ENCODE measurements around the gene TTLL7. TPM values are rescaled to one million over a fixed set of nuclear protein-coding genes. Genes with fewer than 3 reads are reported as not detected.
"Not testable (repeated sequence)": the region's sequence is repeated elsewhere in the genome, so short reads cannot be mapped to it uniquely, and the experiment has no call there.

Gene TTLL7
- total RNA-seq, 1 donor from 2014 or later = 15.0 TPM

GRCh38 chr1:83985048-83985447 is 13.9 kb downstream of the TTLL7 start:
- no peaks in the 10 kb centered on the region for H3K4me1 ChIP-seq
- TF ChIP-seq CTCF (IDR thresholded peaks at IDR 0.05) = no peak
- TF ChIP-seq POLR2A (IDR thresholded peaks at IDR 0.05) = no peak
- TF ChIP-seq POLR2AphosphoS5 (IDR thresholded peaks at IDR 0.05; ENCODE audit: insufficient read depth in 1 of 2, low read depth in 1 of 2) = no peak
- intact Hi-C loops (cut with DNase I) = no loop called here
- DNase-seq (ENCODE audit: extremely low spot score in 2 of 2) = no peak
- no peak overlapping the region for H3K27ac ChIP-seq
- no peaks in the 10 kb centered on the region for H3K27me3 ChIP-seq
- H3K36me3 ChIP-seq = no peaks in the 10 kb centered on the region
- H3K4me3 ChIP-seq = no peak overlapping the region
- no peaks in the 10 kb centered on the region for H3K9me3 ChIP-seq

GRCh38 chr1:83983918-83984317 is 15.0 kb downstream of the TTLL7 start:
- H3K36me3 ChIP-seq; H3K9me3 ChIP-seq; DNase-seq (ENCODE audit: extremely low spot score in 2 of 2); H3K27ac ChIP-seq; H3K4me1 ChIP-seq; intact Hi-C loops (cut with DNase I); H3K27me3 ChIP-seq; H3K4me3 ChIP-seq: not testable (repeated sequence)

- no peaks in the 10 kb centered on the region for H3K4me1 ChIP-seq
- no peak overlapping the region for H3K27ac ChIP-seq
- TF ChIP-seq POLR2AphosphoS5 (IDR thresholded peaks at IDR 0.05; ENCODE audit: insufficient read depth in 1 of 2, low read depth in 1 of 2) (no peak), CTCF (IDR thresholded peaks at IDR 0.05) (no peak), POLR2A (IDR thresholded peaks at IDR 0.05) (no peak)
- intact Hi-C loops (cut with DNase I) = no loop called here
- H3K36me3 ChIP-seq = no peaks in the 10 kb centered on the region
- H3K4me3 ChIP-seq = no peak overlapping the region
- no peaks in the 10 kb centered on the region for H3K9me3 ChIP-seq
- no peak for DNase-seq (ENCODE audit: extremely low spot score in 2 of 2)
- no peaks in the 10 kb centered on the region for H3K27me3 ChIP-seq
Measured at GRCh38 chr1:83978056-83978455, 20.9 kb downstream of the TTLL7 start.

GRCh38 chr1:83976920-83977319 is 22.0 kb downstream of the TTLL7 start:
- DNase-seq (ENCODE audit: extremely low spot score in 2 of 2) = no peak
- Histone ChIP-seq H3K27me3 (no peaks in the 10 kb centered on the region), H3K36me3 (no peaks in the 10 kb centered on the region), H3K27ac (no peak overlapping the region), H3K4me1 (no peaks in the 10 kb centered on the region), H3K4me3 (no peak overlapping the region), H3K9me3 (no peaks in the 10 kb centered on the region)
- intact Hi-C loops (cut with DNase I) = no loop called here
- TF ChIP-seq POLR2AphosphoS5 (IDR thresholded peaks at IDR 0.05; ENCODE audit: insufficient read depth in 1 of 2, low read depth in 1 of 2) = no peak
- no peak for TF ChIP-seq CTCF (IDR thresholded peaks at IDR 0.05)
- TF ChIP-seq POLR2A (IDR thresholded peaks at IDR 0.05) = no peak

GRCh38 chr1:83970802-83971201 is 28.1 kb downstream of the TTLL7 start:
- DNase-seq (ENCODE audit: extremely low spot score in 2 of 2) = no peak
- Histone ChIP-seq H3K27ac (no peak overlapping the region), H3K4me3 (no peak overlapping the region), H3K4me1 (no peaks in the 10 kb centered on the region), H3K27me3 (no peaks in the 10 kb centered on the region), H3K36me3 (no peaks in the 10 kb centered on the region), H3K9me3 (no peaks in the 10 kb centered on the region)
- intact Hi-C loops (cut with DNase I) = no loop called here
- TF ChIP-seq CTCF (IDR thresholded peaks at IDR 0.05) (no peak), POLR2A (IDR thresholded peaks at IDR 0.05) (no peak), POLR2AphosphoS5 (IDR thresholded peaks at IDR 0.05; ENCODE audit: insufficient read depth in 1 of 2, low read depth in 1 of 2) (no peak)

GRCh38 chr1:83970114-83970513 is 28.8 kb downstream of the TTLL7 start:
- Histone ChIP-seq H3K36me3 (no peaks in the 10 kb centered on the region), H3K4me1 (no peaks in the 10 kb centered on the region), H3K27ac (no peak overlapping the region), H3K4me3 (no peak overlapping the region), H3K27me3 (no peaks in the 10 kb centered on the region), H3K9me3 (no peaks in the 10 kb centered on the region)
- intact Hi-C loops (cut with DNase I) = no loop called here
- no peak for TF ChIP-seq POLR2A (IDR thresholded peaks at IDR 0.05)
- no peak for TF ChIP-seq CTCF (IDR thresholded peaks at IDR 0.05)
- TF ChIP-seq POLR2AphosphoS5 (IDR thresholded peaks at IDR 0.05; ENCODE audit: insufficient read depth in 1 of 2, low read depth in 1 of 2) = no peak
- DNase-seq (ENCODE audit: extremely low spot score in 2 of 2) = no peak

Data from vagina (tissue), 2 donors.